Activated CD8-positive, alpha-beta memory T cell treated with anti-CD3 and anti-CD28 coated beads, Interleukin-2, amount 50 U/mL, for 1 hour (primary cell): ENCODE data around the gene ARVCF.
"Not testable (repeated sequence)": the region's sequence is repeated elsewhere in the genome, so short reads cannot be mapped to it uniquely, and the experiment has no call there.

Experiments used
- DNase-seq: peaks from one replicate; pipeline ENCODE4 v3.0.0-alpha.2; 2020; ENCODE audit errors: extremely low read depth

Gene ARVCF

GRCh38 chr22:19936513-19936912 is 80.1 kb downstream of the ARVCF start:
- no peak for DNase-seq

- DNase-seq = not testable (repeated sequence)
These were observed 81.4 kb downstream of the ARVCF start for GRCh38 chr22:19935123-19935718.

- no peak for DNase-seq
These were observed 83.0 kb downstream of the ARVCF start for GRCh38 chr22:19933341-19934241.

- DNase-seq = no peak
These were observed 84.0 kb downstream of the ARVCF start for GRCh38 chr22:19932367-19933206.

GRCh38 chr22:19931514-19931913 is 85.1 kb downstream of the ARVCF start:
- DNase-seq = no peak

- no peak for DNase-seq
These were observed 85.8 kb downstream of the ARVCF start for GRCh38 chr22:19930551-19931486.

- no peak for DNase-seq
These were observed 86.8 kb downstream of the ARVCF start for GRCh38 chr22:19929586-19930550.

GRCh38 chr22:19928207-19928606 is 88.4 kb downstream of the ARVCF start:
- no peak for DNase-seq

- no peak for DNase-seq
These were observed 88.9 kb downstream of the ARVCF start for GRCh38 chr22:19927696-19928095.

- DNase-seq = not testable (repeated sequence)
These were observed 90.6 kb downstream of the ARVCF start for GRCh38 chr22:19926028-19926427.

- no peak for DNase-seq
These were observed 92.6 kb downstream of the ARVCF start for GRCh38 chr22:19923914-19924513.

- DNase-seq = no peak
These were observed 95.0 kb downstream of the ARVCF start for GRCh38 chr22:19921544-19922081.
